ENCODE data around the gene SMCO3. TPM values are rescaled to one million over a fixed set of nuclear protein-coding genes. Genes with fewer than 3 reads are reported as not detected.

SMCO3 gene
- total RNA-seq, 1 experiment from 2014 or later, result not detected

DNA sequence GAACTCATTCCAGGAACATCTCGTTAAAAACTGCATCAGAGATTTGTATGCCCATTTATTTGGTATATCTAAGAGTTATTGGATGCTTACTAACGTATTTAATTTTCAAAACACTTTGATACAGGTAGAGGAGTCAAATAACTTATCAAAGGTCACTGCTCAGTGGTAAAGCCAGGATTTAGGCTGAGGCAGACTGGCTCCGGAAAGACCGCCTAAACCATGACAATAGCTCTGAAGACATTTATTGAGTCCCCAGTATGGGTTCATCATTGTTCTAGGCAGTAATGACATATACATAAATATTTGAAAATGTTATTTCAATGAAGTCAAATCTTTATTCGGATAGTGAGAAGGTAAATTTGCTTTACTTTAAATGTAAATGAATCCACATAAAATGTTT, 41.0 kb downstream of the SMCO3 start:
- ChIA-PET POLR2A (interaction anchor here (1.4 to 8.5 kb wide), 5 partner anchors 10 to 112 kb away, joined by 3 to 285 read pairs (median 11); partner anchors contain the start of genes C12orf60 and WBP11), CTCF (interaction anchor here (0.6 to 1.5 kb wide), 2 partner anchors 143 to 442 kb away, joined by 3 read pairs; no protein-coding TSS in a partner anchor)
- no peaks in the 10 kb centered on the region for H3K27me3 Mint-ChIP-seq (ENCODE audit: insufficient read depth, unreplicated experiment)
- BruUV-seq (replicated peaks), result no TSS peak
- intact Hi-C loops (cut with micrococcal nuclease), result loop anchor here (5.0 to 10.0 kb wide), 3 partner anchors 72 to 406 kb away; partner anchors contain the start of genes ART4 and ATF7IP
- no peak for DNase-seq (ENCODE audit: unreplicated experiment)
- H3K4me3 Mint-ChIP-seq (ENCODE audit: unreplicated experiment), result no peak overlapping the region
- TF ChIP-seq CTCF (IDR thresholded peaks at IDR 0.05; ENCODE audit: unreplicated experiment), result no peak
- no peaks in the 10 kb centered on the region for H3K9me3 Mint-ChIP-seq (ENCODE audit: unreplicated experiment)
- H3K27ac Mint-ChIP-seq (ENCODE audit: low read depth, unreplicated experiment), result no peak overlapping the region
- H3K36me3 Mint-ChIP-seq (ENCODE audit: insufficient read depth, unreplicated experiment), result peaks cover 33% of the 10 kb centered on the region
- H3K4me1 Mint-ChIP-seq (ENCODE audit: insufficient read depth, unreplicated experiment), result peaks cover 23% of the 10 kb centered on the region

DNA sequence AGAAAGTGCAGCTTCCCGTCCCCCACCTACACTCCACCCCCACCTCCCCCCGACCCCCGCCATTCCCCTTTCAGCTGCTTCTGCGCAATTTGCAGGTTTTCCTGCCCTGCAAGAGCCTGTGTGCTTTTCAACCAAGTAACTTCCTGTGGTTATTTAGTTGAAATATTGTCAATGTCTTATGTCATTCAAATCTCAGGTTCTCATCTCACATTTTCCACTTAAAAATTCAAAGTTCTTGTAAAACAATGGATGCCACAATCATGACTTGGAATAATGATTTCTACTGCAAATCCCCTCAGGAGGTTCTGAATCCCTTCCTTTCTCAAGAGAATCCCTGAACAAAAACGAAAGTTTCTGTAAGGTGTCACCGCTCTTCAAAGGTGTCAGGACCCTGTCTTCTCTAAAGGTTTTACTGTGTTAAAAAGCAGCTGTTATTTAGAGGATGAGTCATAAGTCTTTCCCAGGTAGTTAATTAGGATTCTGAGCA, 42.3 kb downstream of the SMCO3 start:
- Mint-ChIP-seq H3K4me3 (ENCODE audit: unreplicated experiment) (peak overlapping the region; percentile 98), H3K27me3 (ENCODE audit: insufficient read depth, unreplicated experiment) (no peaks in the 10 kb centered on the region), H3K27ac (ENCODE audit: low read depth, unreplicated experiment) (peak overlapping the region; percentile 98), H3K36me3 (ENCODE audit: insufficient read depth, unreplicated experiment) (peaks cover 42% of the 10 kb centered on the region), H3K9me3 (ENCODE audit: unreplicated experiment) (no peaks in the 10 kb centered on the region), H3K4me1 (ENCODE audit: insufficient read depth, unreplicated experiment) (peaks cover 24% of the 10 kb centered on the region)
- no peak for DNase-seq (ENCODE audit: unreplicated experiment)
- intact Hi-C loops (cut with micrococcal nuclease), result loop anchor here (2.0 to 10.0 kb wide), 4 partner anchors 73 to 404 kb away; partner anchors contain the start of genes ART4 and ATF7IP
- ChIA-PET CTCF (interaction anchor here (0.6 to 1.7 kb wide), 4 partner anchors 10 to 229 kb away, joined by 3 to 7 read pairs (median 3); no protein-coding TSS in a partner anchor), POLR2A (interaction anchor here (0.6 to 8.5 kb wide), 39 partner anchors 9 to 1851 kb away, joined by 3 to 285 read pairs (median 4); partner anchors contain the start of genes ATF7IP, C12orf60, RERG and WBP11)
- TF ChIP-seq CTCF (IDR thresholded peaks at IDR 0.05; ENCODE audit: unreplicated experiment), result no peak
- BruUV-seq (replicated peaks), result no TSS peak

DNA sequence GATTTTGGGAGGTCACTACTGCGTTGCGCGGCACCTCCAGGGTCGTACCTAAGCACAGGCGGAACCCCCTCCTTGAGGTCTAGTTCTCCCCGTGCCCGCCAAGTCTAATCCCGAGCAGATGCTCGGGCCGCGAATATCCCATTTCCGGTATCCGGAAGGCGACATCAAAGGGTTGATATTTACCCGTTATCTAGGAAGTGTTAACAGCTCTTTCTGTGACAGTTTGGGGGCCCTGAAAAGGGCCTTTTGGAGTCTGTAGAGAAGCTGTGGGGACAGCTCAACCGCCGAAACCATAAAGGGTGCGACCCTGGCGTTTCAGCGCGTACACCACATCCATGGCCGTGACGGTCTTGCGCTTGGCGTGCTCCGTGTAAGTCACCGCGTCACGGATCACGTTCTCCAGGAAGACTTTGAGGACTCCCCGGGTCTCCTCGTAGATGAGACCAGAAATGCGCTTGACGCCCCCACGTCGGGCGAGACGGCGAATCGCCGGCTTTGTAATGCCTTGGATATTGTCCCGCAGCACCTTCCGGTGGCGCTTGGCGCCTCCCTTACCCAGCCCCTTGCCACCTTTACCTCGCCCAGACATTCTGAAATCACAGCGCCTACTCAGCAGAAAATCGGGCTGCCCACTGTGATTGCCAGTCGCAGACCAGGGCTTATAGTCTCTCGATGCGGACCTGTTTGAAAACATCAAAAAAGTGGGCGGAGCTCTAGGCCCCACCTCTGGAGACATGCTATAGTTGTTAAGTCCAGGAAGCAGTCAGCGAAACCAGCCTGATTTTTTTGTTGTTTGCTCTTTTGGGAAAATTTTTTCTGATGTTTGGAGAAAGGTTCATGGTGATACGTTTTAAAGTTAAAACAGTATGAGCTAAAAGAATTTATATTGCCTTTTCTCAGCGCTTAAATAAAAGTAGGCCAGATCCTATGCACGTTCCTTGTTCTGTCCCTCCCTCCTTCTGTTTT, 43.2 kb downstream of the SMCO3 start:
- ChIA-PET CTCF (interaction anchor here (0.6 to 2.6 kb wide), 22 partner anchors 11 to 1669 kb away, joined by 3 to 9 read pairs (median 3); partner anchors contain the start of gene ATF7IP), POLR2A (interaction anchor here (0.6 to 8.5 kb wide), 46 partner anchors 9 to 1879 kb away, joined by 3 to 285 read pairs (median 4); partner anchors contain the start of genes ATF7IP, C12orf60, GPRC5A and RERG)
- peaks cover 44% of the 10 kb centered on the region for H3K36me3 Mint-ChIP-seq (ENCODE audit: insufficient read depth, unreplicated experiment)
- BruUV-seq (replicated peaks), result TSS peak; percentile 70
- H3K27me3 Mint-ChIP-seq (ENCODE audit: insufficient read depth, unreplicated experiment), result no peaks in the 10 kb centered on the region
- peak; percentile 96 for DNase-seq (ENCODE audit: unreplicated experiment)
- intact Hi-C loops (cut with micrococcal nuclease), result loop anchor here (2.0 to 10.0 kb wide), 4 partner anchors 74 to 403 kb away; partner anchors contain the start of genes ART4 and ATF7IP
- peak overlapping the region; percentile 98 for H3K4me3 Mint-ChIP-seq (ENCODE audit: unreplicated experiment)
- peak overlapping the region; percentile 98 for H3K27ac Mint-ChIP-seq (ENCODE audit: low read depth, unreplicated experiment)
- no peak for TF ChIP-seq CTCF (IDR thresholded peaks at IDR 0.05; ENCODE audit: unreplicated experiment)
- H3K4me1 Mint-ChIP-seq (ENCODE audit: insufficient read depth, unreplicated experiment), result peaks cover 15% of the 10 kb centered on the region
- H3K9me3 Mint-ChIP-seq (ENCODE audit: unreplicated experiment), result peaks cover 3% of the 10 kb centered on the region

Data from MCF 10A (cell line).